GM23338 (cell line): Measurements from ENCODE around the gene CES3. TPM values are rescaled to one million over a fixed set of nuclear protein-coding genes. Genes with fewer than 3 reads are reported as not detected.

Experiments used
- ATAC-seq: fragments of 200-7000 bp; cut with Tn5 transposase; 3 replicates; pipeline ENCODE4 v1.9.1; 2020
- DNase-seq: peaks from one replicate; pipeline ENCODE4 v3.0.0-alpha.2; 2015; ENCODE audit warnings: low spot score
- H2AFZ ChIP-seq: fragments of 200-600 bp; sonication (generic); 2 replicates; pipeline ENCODE4 v1.8.0; 2016; ENCODE audit warnings: antibody characterized with exemption, mild to moderate bottlenecking, moderate library complexity
- H3F3A ChIP-seq: fragments of 200-600 bp; sonication (generic); replicated peaks from 2 replicates; pipeline ENCODE4 v1.8.0; 2017; ENCODE audit warnings: antibody characterized with exemption, mixed run types, low read depth
- H3K27ac ChIP-seq: fragments of 200-600 bp; sonication (generic); 2 replicates; pipeline ENCODE4 v1.6.1; 2016; ENCODE audit warnings: low read depth
- H3K27me3 ChIP-seq: fragments of 200-600 bp; sonication (generic); 2 replicates; pipeline ENCODE4 v1.8.0; 2016; ENCODE audit warnings: mild to moderate bottlenecking, mixed run types, moderate library complexity; ENCODE audit not compliant: insufficient read depth
- H3K36me3 ChIP-seq: fragments of 200-600 bp; sonication (generic); 2 replicates; pipeline ENCODE4 v1.8.0; 2016; ENCODE audit warnings: mild to moderate bottlenecking; ENCODE audit not compliant: insufficient read depth
- H3K4me1 ChIP-seq: fragments of 200-600 bp; sonication (generic); 2 replicates; pipeline ENCODE4 v1.8.0; 2016; ENCODE audit warnings: mild to moderate bottlenecking, moderate library complexity; ENCODE audit not compliant: insufficient read depth
- H3K4me2 ChIP-seq: fragments of 200-600 bp; sonication (generic); 2 replicates; pipeline ENCODE4 v1.7.1; 2017; ENCODE audit warnings: mixed run types
- H3K4me3 ChIP-seq: fragments of 200-600 bp; sonication (generic); 2 replicates; pipeline ENCODE4 v1.6.1; 2016; ENCODE audit warnings: mixed run types
- H3K79me2 ChIP-seq: fragments of 200-600 bp; sonication (generic); replicated peaks from 2 replicates; pipeline ENCODE4 v1.8.0; 2017; ENCODE audit warnings: mild to moderate bottlenecking; ENCODE audit not compliant: insufficient read depth
- H3K9me2 ChIP-seq: fragments of 200-600 bp; sonication (generic); 2 replicates; pipeline ENCODE4 v1.8.0; 2017; ENCODE audit not compliant: insufficient read depth
- H4K20me1 ChIP-seq: fragments of 200-600 bp; sonication (generic); replicated peaks from 2 replicates; pipeline ENCODE4 v1.8.0; 2017; ENCODE audit warnings: mild to moderate bottlenecking; ENCODE audit not compliant: insufficient read depth
- H3K27ac Mint-ChIP-seq: 2 replicates; pipeline ENCODE4 v1.8.0; 2020; ENCODE audit warnings: inconsistent platforms, mild to moderate bottlenecking, moderate library complexity, mixed read lengths
- H3K27me3 Mint-ChIP-seq: 3 replicates; pipeline ENCODE4 v1.8.0; 2022; ENCODE audit warnings: low read depth, mild to moderate bottlenecking, moderate library complexity, mixed read lengths, inconsistent platforms; ENCODE audit not compliant: insufficient read depth, poor library complexity
- H3K36me3 Mint-ChIP-seq: 3 replicates; pipeline ENCODE4 v1.8.0; 2021; ENCODE audit warnings: low read depth, mild to moderate bottlenecking, inconsistent platforms, moderate library complexity, mixed read lengths
- H3K4me1 Mint-ChIP-seq: 3 replicates; pipeline ENCODE4 v1.8.0; 2020; ENCODE audit warnings: mild to moderate bottlenecking, inconsistent platforms, mixed read lengths
- H3K4me3 Mint-ChIP-seq: 3 replicates; pipeline ENCODE4 v1.8.0; 2021; ENCODE audit warnings: moderate library complexity, mild to moderate bottlenecking, inconsistent platforms, mixed read lengths
- H3K9me3 Mint-ChIP-seq: 3 replicates; pipeline ENCODE4 v1.8.0; 2020; ENCODE audit warnings: moderate library complexity, mild to moderate bottlenecking, inconsistent platforms, mixed read lengths
- EZH2 ChIP-seq: fragments of 200-600 bp; sonication (generic); IDR thresholded peaks from one replicate; pipeline ENCODE4 v1.8.0; 2017; ENCODE audit warnings: antibody characterized with exemption, mild to moderate bottlenecking, low read depth; ENCODE audit not compliant: unreplicated experiment
- NANOG ChIP-seq: IDR thresholded peaks from 2 replicates; pipeline ENCODE4 v1.6.1; 2016; ENCODE audit warnings: antibody characterized with exemption, borderline replicate concordance
- polyA plus RNA-seq: library from polyadenylated mRNA; unstranded; fragments of >200 nt; fragmentation: Nextera tagmentation; extraction: Ambion mirVana; gene quantifications from 2 replicates; pipeline ENCODE4 v1.2.1, GENCODE V29; 2016
- total RNA-seq: library from RNA; depleted of rRNA; stranded (reverse); fragments of >200 nt; shearing (Covaris generic); gene quantifications from 2 replicates; pipeline ENCODE4 v1.2.3, GENCODE V29; 2014
- TF ChIP-seq, protein P1 (sequence below): fragments of 250-450 bp; sonication (Bioruptor Pico); IDR thresholded peaks from 2 replicates; pipeline ENCODE4 v1.5.0; 2020; ENCODE audit warnings: mild to moderate bottlenecking, moderate library complexity
- TF ChIP-seq, protein P2 (sequence below): IDR thresholded peaks from 2 replicates; pipeline ENCODE4 v1.6.1; 2016; ENCODE audit warnings: antibody characterized with exemption
- TF ChIP-seq, protein P3 (sequence below): IDR thresholded peaks from one replicate; pipeline ENCODE4 v1.6.1; 2018; ENCODE audit warnings: antibody characterized with exemption; ENCODE audit not compliant: unreplicated experiment

The CES3 gene
- total and polyA plus RNA-seq, 2 experiments from 2014 or later = 0.55 to 1.0 TPM

DNA sequence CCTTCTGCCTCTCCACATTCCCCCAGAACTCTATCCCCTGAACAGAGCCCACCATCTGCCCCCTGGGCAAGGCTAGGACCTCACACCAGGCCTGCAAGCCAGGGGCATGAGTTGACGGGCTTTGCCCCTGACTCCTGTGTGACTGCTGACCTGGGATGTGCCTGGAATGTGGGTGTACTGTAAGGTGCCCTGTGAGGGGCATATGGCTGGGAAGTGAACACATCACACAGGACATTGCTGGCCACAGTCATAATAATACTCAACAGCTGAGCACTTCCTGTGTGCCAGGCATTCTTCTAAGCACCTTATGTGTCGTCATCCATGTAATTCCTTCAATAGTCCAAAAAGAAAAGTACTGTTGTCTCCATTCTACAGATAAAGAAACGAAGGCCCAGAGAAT, 40.7 kb downstream of the CES3 start (continued):
- TF ChIP-seq, protein P1, sequence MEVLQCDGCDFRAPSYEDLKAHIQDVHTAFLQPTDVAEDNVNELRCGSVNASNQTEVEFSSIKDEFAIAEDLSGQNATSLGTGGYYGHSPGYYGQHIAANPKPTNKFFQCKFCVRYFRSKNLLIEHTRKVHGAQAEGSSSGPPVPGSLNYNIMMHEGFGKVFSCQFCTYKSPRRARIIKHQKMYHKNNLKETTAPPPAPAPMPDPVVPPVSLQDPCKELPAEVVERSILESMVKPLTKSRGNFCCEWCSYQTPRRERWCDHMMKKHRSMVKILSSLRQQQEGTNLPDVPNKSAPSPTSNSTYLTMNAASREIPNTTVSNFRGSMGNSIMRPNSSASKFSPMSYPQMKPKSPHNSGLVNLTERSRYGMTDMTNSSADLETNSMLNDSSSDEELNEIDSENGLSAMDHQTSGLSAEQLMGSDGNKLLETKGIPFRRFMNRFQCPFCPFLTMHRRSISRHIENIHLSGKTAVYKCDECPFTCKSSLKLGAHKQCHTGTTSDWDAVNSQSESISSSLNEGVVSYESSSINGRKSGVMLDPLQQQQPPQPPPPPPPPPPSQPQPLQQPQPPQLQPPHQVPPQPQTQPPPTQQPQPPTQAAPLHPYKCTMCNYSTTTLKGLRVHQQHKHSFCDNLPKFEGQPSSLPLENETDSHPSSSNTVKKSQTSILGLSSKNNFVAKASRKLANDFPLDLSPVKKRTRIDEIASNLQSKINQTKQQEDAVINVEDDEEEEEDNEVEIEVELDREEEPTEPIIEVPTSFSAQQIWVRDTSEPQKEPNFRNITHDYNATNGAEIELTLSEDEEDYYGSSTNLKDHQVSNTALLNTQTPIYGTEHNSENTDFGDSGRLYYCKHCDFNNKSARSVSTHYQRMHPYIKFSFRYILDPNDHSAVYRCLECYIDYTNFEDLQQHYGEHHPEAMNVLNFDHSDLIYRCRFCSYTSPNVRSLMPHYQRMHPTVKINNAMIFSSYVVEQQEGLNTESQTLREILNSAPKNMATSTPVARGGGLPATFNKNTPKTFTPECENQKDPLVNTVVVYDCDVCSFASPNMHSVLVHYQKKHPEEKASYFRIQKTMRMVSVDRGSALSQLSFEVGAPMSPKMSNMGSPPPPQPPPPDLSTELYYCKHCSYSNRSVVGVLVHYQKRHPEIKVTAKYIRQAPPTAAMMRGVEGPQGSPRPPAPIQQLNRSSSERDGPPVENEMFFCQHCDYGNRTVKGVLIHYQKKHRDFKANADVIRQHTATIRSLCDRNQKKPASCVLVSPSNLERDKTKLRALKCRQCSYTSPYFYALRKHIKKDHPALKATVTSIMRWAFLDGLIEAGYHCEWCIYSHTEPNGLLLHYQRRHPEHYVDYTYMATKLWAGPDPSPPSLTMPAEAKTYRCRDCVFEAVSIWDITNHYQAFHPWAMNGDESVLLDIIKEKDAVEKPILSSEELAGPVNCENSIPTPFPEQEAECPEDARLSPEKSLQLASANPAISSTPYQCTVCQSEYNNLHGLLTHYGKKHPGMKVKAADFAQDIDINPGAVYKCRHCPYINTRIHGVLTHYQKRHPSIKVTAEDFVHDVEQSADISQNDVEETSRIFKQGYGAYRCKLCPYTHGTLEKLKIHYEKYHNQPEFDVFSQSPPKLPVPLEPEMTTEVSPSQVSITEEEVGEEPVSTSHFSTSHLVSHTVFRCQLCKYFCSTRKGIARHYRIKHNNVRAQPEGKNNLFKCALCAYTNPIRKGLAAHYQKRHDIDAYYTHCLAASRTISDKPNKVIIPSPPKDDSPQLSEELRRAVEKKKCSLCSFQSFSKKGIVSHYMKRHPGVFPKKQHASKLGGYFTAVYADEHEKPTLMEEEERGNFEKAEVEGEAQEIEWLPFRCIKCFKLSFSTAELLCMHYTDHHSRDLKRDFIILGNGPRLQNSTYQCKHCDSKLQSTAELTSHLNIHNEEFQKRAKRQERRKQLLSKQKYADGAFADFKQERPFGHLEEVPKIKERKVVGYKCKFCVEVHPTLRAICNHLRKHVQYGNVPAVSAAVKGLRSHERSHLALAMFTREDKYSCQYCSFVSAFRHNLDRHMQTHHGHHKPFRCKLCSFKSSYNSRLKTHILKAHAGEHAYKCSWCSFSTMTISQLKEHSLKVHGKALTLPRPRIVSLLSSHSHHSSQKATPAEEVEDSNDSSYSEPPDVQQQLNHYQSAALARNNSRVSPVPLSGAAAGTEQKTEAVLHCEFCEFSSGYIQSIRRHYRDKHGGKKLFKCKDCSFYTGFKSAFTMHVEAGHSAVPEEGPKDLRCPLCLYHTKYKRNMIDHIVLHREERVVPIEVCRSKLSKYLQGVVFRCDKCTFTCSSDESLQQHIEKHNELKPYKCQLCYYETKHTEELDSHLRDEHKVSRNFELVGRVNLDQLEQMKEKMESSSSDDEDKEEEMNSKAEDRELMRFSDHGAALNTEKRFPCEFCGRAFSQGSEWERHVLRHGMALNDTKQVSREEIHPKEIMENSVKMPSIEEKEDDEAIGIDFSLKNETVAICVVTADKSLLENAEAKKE (CRISPR knock-in tag) = no peak

DNA sequence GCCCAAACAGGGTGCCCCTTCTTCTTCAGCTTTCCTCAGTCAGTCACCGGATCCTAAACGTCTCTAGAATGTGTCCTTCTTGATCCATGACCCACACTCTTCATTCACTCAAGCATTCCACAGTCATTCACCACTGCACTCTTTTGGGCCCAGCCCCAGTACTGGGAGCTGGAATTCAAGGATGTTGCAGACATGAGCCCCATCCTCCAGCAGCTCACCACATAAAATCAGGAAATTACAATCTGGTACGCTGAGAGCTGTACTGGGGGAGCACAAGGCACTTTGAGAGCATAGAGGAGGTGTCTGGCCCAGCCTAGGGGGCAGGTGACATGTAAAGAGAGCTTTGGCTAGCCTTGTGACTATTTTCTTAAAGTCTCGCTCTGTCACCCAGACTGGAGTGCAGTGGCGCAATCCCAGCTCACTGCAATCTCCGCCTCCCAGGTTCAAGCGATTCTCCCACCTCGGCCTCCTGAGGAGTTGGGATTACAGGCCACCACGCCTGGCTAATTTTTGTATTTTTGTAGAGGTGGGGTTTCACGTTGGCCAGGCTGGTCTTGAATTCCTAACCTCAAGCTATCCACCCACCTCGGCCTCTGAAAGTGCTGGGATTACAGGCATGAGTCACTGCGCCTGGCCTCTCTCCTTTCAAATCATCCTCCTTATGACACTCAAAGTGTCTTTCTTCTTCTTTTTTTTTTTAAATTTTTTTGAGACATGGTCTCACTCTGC, 46.0 kb downstream of the CES3 start:
- DNase-seq (no peak), ATAC-seq (no peak)
- no peak overlapping the region for H3K4me3 ChIP-seq
- H3K4me1 ChIP-seq = no peaks in the 10 kb centered on the region
- peaks cover 19% of the 10 kb centered on the region for H3K27me3 ChIP-seq
- H3K27me3 Mint-ChIP-seq = peaks cover 23% of the 10 kb centered on the region
- H3K9me2 ChIP-seq = no peaks in the 10 kb centered on the region
- H3K36me3 ChIP-seq = no peaks in the 10 kb centered on the region
- no peak overlapping the region for H3K27ac Mint-ChIP-seq
- H3K4me2 ChIP-seq = no peak overlapping the region
- H3K27ac ChIP-seq = no peak overlapping the region
- no peaks in the 10 kb centered on the region for H4K20me1 ChIP-seq
- H3K79me2 ChIP-seq = no peaks in the 10 kb centered on the region
- H3K9me3 Mint-ChIP-seq = no peaks in the 10 kb centered on the region
- H3K4me1 Mint-ChIP-seq = no peaks in the 10 kb centered on the region; the same call in 2 of the 3 replicates
- no peaks in the 10 kb centered on the region for H3F3A ChIP-seq
- H3K4me3 Mint-ChIP-seq = no peak overlapping the region
- no peaks in the 10 kb centered on the region for H3K36me3 Mint-ChIP-seq
- no peak overlapping the region for H2AFZ ChIP-seq
- TF ChIP-seq, protein P2, sequence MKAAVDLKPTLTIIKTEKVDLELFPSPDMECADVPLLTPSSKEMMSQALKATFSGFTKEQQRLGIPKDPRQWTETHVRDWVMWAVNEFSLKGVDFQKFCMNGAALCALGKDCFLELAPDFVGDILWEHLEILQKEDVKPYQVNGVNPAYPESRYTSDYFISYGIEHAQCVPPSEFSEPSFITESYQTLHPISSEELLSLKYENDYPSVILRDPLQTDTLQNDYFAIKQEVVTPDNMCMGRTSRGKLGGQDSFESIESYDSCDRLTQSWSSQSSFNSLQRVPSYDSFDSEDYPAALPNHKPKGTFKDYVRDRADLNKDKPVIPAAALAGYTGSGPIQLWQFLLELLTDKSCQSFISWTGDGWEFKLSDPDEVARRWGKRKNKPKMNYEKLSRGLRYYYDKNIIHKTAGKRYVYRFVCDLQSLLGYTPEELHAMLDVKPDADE = no peak
- no peak for TF ChIP-seq NANOG
- TF ChIP-seq EZH2 = no peak
- TF ChIP-seq, protein P3, sequence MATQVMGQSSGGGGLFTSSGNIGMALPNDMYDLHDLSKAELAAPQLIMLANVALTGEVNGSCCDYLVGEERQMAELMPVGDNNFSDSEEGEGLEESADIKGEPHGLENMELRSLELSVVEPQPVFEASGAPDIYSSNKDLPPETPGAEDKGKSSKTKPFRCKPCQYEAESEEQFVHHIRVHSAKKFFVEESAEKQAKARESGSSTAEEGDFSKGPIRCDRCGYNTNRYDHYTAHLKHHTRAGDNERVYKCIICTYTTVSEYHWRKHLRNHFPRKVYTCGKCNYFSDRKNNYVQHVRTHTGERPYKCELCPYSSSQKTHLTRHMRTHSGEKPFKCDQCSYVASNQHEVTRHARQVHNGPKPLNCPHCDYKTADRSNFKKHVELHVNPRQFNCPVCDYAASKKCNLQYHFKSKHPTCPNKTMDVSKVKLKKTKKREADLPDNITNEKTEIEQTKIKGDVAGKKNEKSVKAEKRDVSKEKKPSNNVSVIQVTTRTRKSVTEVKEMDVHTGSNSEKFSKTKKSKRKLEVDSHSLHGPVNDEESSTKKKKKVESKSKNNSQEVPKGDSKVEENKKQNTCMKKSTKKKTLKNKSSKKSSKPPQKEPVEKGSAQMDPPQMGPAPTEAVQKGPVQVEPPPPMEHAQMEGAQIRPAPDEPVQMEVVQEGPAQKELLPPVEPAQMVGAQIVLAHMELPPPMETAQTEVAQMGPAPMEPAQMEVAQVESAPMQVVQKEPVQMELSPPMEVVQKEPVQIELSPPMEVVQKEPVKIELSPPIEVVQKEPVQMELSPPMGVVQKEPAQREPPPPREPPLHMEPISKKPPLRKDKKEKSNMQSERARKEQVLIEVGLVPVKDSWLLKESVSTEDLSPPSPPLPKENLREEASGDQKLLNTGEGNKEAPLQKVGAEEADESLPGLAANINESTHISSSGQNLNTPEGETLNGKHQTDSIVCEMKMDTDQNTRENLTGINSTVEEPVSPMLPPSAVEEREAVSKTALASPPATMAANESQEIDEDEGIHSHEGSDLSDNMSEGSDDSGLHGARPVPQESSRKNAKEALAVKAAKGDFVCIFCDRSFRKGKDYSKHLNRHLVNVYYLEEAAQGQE = no peak
